Colonic mucosa (tissue), 4 donors: ENCODE results near the gene POLR1C. TPM values are rescaled to one million over a fixed set of nuclear protein-coding genes. Genes with fewer than 3 reads are reported as not detected.

Experiments
- DNase-seq: peaks from one replicate; pipeline ENCODE4 v3.0.0-alpha.2; 2020
- H3K27ac ChIP-seq: fragments of 200-600 bp; one replicate; pipeline ENCODE4 v1.8.0; 2021
- H3K27me3 ChIP-seq: fragments of 200-600 bp; one replicate; pipeline ENCODE4 v1.8.0; 2021
- H3K36me3 ChIP-seq: fragments of 200-600 bp; one replicate; pipeline ENCODE4 v1.8.0; 2021
- H3K4me1 ChIP-seq: fragments of 200-600 bp; one replicate; pipeline ENCODE4 v1.8.0; 2021; ENCODE audit warnings: mild to moderate bottlenecking
- H3K4me3 ChIP-seq: fragments of 200-600 bp; one replicate; pipeline ENCODE4 v1.8.0; 2021
- H3K9ac ChIP-seq, 2 donors: one replicate each; pipeline ENCODE4 v1.7.0; 2013; ENCODE audit warnings: control low read depth in 2 of 2, low read depth in 2 of 2, low read length in 2 of 2
- H3K9me3 ChIP-seq: fragments of 200-600 bp; one replicate; pipeline ENCODE4 v1.8.0; 2021
- intact Hi-C: fragments of 100-400 bp; cut with DNase I; formaldehyde crosslinking; loops from one replicate; pipeline ENCODE4 v1.14.1; 2022
- total RNA-seq, 2 donors: library from RNA; stranded (reverse); fragmentation: NEBNext Ultra II Directional in 1 of 2; extraction: Animal tissue kit (Norgen Biotek cat#: 25700) in 1 of 2; gene quantifications; one replicate each; pipeline ENCODE4 v1.2.1, GENCODE V29; 2021
- TF ChIP-seq, protein P1 (sequence below): fragments of 200-600 bp; IDR thresholded peaks from one replicate; pipeline ENCODE4 v1.8.0; 2022; ENCODE audit warnings: antibody characterized with exemption, mild to moderate bottlenecking
- donor health status: healthy.
- donor health status: DM: no; HTN: no; CAD: no.
- donor health status: DM: no; HTN: no; CAD: no.

The POLR1C gene
- total RNA-seq, 2 donors from 2014 or later = 28.1 to 41.8 TPM

DNA sequence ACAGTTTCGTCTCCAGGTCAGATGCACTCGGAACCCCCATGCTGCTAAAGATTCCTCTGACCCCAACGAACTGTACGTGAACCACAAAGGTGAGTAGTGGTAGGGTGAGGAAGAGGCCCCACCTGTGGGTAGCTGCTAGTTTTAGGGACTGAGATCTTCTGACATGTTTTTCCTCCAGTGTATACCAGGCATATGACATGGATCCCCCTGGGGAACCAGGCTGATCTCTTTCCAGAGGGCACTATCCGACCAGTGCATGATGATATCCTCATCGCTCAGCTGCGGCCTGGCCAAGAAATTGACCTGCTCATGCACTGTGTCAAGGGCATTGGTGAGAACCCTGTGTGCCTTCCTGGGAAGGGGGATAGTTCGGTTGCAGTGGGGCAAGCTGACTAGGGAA lies 3.2 kb downstream of the POLR1C start:
- no peak for DNase-seq
- intact Hi-C loops = no loop called here
- no peak overlapping the region for H3K27ac ChIP-seq
- H3K4me3 ChIP-seq = no peak overlapping the region
- peaks cover 14% of the 10 kb centered on the region for H3K36me3 ChIP-seq
- TF ChIP-seq, protein P1, sequence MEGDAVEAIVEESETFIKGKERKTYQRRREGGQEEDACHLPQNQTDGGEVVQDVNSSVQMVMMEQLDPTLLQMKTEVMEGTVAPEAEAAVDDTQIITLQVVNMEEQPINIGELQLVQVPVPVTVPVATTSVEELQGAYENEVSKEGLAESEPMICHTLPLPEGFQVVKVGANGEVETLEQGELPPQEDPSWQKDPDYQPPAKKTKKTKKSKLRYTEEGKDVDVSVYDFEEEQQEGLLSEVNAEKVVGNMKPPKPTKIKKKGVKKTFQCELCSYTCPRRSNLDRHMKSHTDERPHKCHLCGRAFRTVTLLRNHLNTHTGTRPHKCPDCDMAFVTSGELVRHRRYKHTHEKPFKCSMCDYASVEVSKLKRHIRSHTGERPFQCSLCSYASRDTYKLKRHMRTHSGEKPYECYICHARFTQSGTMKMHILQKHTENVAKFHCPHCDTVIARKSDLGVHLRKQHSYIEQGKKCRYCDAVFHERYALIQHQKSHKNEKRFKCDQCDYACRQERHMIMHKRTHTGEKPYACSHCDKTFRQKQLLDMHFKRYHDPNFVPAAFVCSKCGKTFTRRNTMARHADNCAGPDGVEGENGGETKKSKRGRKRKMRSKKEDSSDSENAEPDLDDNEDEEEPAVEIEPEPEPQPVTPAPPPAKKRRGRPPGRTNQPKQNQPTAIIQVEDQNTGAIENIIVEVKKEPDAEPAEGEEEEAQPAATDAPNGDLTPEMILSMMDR = no peak
- H3K9ac ChIP-seq = no peak overlapping the region
- H3K4me1 ChIP-seq = peaks cover 18% of the 10 kb centered on the region
- no peaks in the 10 kb centered on the region for H3K27me3 ChIP-seq
- H3K9me3 ChIP-seq = no peaks in the 10 kb centered on the region

DNA sequence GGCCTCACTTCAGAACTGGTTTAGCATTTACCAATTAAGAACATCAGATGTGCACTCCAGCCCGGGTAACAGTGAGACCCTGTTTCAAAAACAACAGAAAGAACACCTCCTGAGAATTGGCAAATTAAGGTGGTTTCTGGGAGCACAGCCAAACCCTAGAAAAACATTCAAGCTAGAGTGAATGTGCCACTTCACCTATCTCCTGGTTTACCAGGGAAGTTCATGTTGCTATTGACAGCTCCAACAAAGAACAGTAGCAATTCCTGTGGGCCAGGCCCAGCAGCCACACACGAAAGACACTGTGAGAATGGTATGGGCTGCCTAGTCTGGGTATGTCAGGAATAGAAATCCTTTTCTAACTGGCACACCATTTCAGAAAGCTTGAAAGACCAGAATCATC lies 4.9 kb downstream of the POLR1C start:
- H3K4me1 ChIP-seq = peaks cover 7% of the 10 kb centered on the region
- no peak for DNase-seq
- H3K27me3 ChIP-seq = no peaks in the 10 kb centered on the region
- TF ChIP-seq, protein P1 = no peak
- no peak overlapping the region for H3K9ac ChIP-seq
- intact Hi-C loops = no loop called here
- no peak overlapping the region for H3K4me3 ChIP-seq
- peaks cover 14% of the 10 kb centered on the region for H3K36me3 ChIP-seq
- no peaks in the 10 kb centered on the region for H3K9me3 ChIP-seq
- H3K27ac ChIP-seq = no peak overlapping the region

DNA sequence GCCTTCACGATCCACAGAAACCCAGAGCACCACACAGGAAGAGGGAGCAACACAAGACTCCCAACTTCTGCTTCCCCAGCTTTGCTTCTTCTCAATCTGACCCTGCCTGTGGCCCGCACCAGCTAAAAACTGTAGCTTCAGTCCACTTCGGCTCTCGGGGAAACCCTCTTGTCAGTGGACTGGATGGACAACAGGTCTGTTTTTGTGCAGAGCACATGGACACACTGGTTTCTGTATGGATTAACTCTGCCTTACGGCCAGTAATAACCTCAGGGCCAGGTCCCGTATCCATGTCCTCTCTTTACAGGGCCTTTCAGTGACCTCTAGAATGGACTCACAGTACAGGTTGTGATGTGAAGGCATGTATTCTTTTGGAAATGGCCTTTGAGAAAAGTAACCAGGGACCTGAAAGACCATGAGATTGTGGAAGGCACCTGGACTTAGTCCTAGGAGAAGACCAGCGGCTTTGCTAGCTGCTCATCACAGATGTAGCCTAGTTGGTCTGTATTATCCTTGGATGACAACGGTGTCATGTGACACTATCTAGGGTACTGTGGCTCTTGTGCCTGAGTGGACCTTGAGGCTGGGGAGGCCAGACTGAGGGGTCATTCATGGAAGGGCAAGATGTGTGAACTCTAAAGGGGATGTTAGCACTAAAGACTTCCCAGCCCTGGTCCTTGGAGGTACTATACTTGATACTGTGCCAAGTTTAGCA lies 5.8 kb downstream of the POLR1C start:
- Histone ChIP-seq H3K9ac (no peak overlapping the region), H3K27ac (no peak overlapping the region), H3K36me3 (peaks cover 14% of the 10 kb centered on the region), H3K4me3 (no peak overlapping the region), H3K27me3 (no peaks in the 10 kb centered on the region), H3K9me3 (no peaks in the 10 kb centered on the region), H3K4me1 (peaks cover 7% of the 10 kb centered on the region)
- intact Hi-C loops = no loop called here
- TF ChIP-seq, protein P1 = no peak
- DNase-seq = no peak

DNA sequence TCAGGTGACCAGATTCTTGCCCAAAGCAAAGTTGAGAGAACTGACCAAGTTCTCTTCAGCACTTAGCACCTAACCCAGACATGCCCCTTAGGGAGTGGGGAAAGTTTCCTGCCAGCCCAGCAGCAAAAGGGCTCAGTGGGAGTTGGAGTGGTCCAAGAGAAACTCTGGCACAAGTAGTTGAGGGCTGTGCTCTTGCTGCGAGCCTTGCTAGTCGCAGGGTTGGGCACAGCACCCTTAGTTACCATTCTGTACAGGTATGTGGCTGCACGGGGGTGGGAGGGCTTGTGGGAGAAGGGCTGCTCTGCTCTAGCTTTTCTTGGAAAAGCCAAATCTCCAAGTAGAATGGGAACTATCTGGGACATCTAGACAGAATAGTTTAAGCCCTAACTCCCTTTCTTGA lies 6.4 kb downstream of the POLR1C start:
- H3K9me3 ChIP-seq = no peaks in the 10 kb centered on the region
- H3K27me3 ChIP-seq = no peaks in the 10 kb centered on the region
- no peak overlapping the region for H3K4me3 ChIP-seq
- peaks cover 2% of the 10 kb centered on the region for H3K4me1 ChIP-seq
- intact Hi-C loops = no loop called here
- DNase-seq = no peak
- TF ChIP-seq, protein P1 = no peak
- no peak overlapping the region for H3K27ac ChIP-seq
- peaks cover 14% of the 10 kb centered on the region for H3K36me3 ChIP-seq
- H3K9ac ChIP-seq = no peak overlapping the region

DNA sequence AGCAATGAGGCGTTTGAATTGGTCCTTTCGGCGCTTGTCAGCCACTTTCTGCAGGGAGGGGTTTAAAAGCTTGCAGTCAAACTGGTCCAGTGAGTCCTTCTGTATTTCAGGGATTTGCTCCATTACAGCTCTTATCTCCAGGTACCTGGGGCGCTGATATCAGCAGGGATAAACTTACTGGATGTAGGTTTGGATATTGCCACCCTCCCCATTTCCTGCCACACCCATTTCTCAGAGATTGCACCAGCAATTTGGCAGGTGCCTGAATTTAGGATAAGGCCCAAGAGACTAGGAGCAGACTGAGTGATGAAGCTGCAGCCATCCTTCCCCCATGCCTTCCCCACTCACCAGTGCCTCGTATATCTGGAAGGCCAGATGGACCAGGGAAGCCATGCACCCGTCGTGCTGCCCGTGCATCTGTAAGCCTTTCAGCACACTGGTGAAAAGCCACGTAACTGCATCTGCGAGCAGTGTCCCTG lies 7.6 kb downstream of the POLR1C start:
- H3K9me3 ChIP-seq = no peaks in the 10 kb centered on the region
- TF ChIP-seq, protein P1 = no peak
- H3K27me3 ChIP-seq = no peaks in the 10 kb centered on the region
- DNase-seq = no peak
- no peak overlapping the region for H3K4me3 ChIP-seq
- peaks cover 14% of the 10 kb centered on the region for H3K36me3 ChIP-seq
- no peak overlapping the region for H3K9ac ChIP-seq
- intact Hi-C loops = no loop called here
- no peaks in the 10 kb centered on the region for H3K4me1 ChIP-seq
- no peak overlapping the region for H3K27ac ChIP-seq
